Measurements from ENCODE around the gene HOOK1. TPM values are rescaled to one million over a fixed set of nuclear protein-coding genes. Genes with fewer than 3 reads are reported as not detected.
"Not testable (repeated sequence)": the region's sequence is repeated elsewhere in the genome, so short reads cannot be mapped to it uniquely, and the experiment has no call there.

The HOOK1 gene
- total RNA-seq, 6 experiments from 2014 or later = 15.2 to 30.6 (median 26.7) TPM

- ATAC-seq (no peak), DNase-seq (no peak)
- no peak overlapping the region for H3K4me3 ChIP-seq
- no peak overlapping the region for H3K27ac ChIP-seq
- TF ChIP-seq, protein P1, sequence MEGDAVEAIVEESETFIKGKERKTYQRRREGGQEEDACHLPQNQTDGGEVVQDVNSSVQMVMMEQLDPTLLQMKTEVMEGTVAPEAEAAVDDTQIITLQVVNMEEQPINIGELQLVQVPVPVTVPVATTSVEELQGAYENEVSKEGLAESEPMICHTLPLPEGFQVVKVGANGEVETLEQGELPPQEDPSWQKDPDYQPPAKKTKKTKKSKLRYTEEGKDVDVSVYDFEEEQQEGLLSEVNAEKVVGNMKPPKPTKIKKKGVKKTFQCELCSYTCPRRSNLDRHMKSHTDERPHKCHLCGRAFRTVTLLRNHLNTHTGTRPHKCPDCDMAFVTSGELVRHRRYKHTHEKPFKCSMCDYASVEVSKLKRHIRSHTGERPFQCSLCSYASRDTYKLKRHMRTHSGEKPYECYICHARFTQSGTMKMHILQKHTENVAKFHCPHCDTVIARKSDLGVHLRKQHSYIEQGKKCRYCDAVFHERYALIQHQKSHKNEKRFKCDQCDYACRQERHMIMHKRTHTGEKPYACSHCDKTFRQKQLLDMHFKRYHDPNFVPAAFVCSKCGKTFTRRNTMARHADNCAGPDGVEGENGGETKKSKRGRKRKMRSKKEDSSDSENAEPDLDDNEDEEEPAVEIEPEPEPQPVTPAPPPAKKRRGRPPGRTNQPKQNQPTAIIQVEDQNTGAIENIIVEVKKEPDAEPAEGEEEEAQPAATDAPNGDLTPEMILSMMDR (IDR thresholded peaks at IDR 0.05) = no peak
- no peak for TF ChIP-seq POLR2A (IDR thresholded peaks at IDR 0.05)
- H3K36me3 ChIP-seq = peaks cover 0 to 17% (median 6%) of the 10 kb centered on the region in 4 donors
- intact Hi-C loops (cut with DNase I) = no loop called here
- H3K9me3 ChIP-seq = no peaks in the 10 kb centered on the region
- H3K27me3 ChIP-seq = no peaks in the 10 kb centered on the region
- peaks cover 0 to 8% (median 0%) of the 10 kb centered on the region in 4 donors for H3K4me1 ChIP-seq
- WGBS (ENCODE audit: insufficient coverage, low coverage, low lambda C conversion rate, missing lambda C conversion rate) = 59% methylated on average over 1 of the region's 1 CpG
These were observed 100.8 kb downstream of the HOOK1 start for GRCh38 chr1:59915516-59915915.

DNA sequence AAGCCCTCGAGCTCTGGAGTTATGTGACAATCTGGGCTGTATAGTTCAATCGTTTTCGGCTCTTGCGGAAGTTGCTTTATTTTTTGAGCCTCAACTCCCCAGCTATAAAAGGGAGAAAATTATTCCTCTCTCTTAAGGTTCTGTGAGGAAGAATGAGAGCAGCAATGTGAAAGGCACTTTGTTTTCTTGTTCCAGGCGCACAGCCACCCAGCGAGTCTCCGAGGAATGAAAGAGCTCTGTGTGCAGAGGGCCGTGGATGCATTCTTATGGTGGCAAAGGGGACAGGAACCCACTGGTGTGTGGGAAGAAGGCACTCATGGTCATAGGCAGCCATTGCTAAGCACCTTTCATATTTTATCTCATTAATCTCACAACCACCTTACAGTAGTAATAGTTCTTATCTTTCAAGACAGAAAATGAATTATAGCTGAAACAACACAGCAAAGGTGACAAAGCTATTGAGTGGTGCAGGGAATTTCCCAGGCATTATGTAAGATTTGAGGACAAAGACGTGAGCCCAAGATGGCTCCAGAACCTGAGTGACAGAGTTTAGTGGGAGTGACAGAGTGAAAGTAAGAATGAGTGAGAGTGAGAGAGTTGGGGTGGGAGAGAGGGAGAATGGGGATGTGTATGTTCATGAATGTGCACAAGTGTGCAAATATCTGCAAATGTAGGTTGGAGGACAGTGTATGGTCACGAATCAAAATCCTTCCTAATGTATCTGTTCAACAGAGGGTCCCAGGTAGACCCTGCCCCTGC lies 102.5 kb downstream of the HOOK1 start:
- intact Hi-C loops (cut with DNase I) = no loop called here
- TF ChIP-seq, protein P1 (IDR thresholded peaks at IDR 0.05) = no peak
- TF ChIP-seq POLR2A (IDR thresholded peaks at IDR 0.05) = no peak
- H3K4me3 ChIP-seq = no peak overlapping the region
- H3K9me3 ChIP-seq = no peaks in the 10 kb centered on the region
- 79% methylated on average over 9 of the region's 10 CpGs for WGBS (ENCODE audit: insufficient coverage, low coverage, low lambda C conversion rate, missing lambda C conversion rate)
- peaks cover 0 to 8% (median 0%) of the 10 kb centered on the region in 4 donors for H3K4me1 ChIP-seq
- H3K36me3 ChIP-seq = peaks cover 0 to 9% (median 3%) of the 10 kb centered on the region in 4 donors
- no peaks in the 10 kb centered on the region for H3K27me3 ChIP-seq
- ATAC-seq (no peak), DNase-seq (no peak)
- H3K27ac ChIP-seq = no peak overlapping the region

DNA sequence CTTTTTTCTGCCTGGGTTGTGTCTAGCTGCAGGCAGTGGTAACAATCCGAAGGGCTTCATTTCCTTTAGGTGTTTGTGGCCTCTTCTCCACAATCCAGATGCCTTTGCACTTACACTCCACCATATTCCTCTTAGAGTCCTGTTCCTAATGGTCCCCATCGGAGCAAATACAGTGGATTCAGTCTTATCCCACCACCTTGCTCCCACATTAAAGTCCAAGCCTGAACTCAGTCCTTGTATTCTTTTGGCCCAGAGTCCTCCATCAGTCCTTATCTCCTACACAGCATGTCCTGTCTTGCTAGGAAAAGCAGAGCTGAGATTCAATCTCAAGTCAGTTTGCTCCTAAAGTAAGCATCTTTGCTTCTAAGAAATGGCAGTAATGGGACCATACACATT lies 103.0 kb downstream of the HOOK1 start:
- intact Hi-C loops (cut with DNase I) = no loop called here
- no peak for DNase-seq
- Histone ChIP-seq H3K27ac (no peak overlapping the region), H3K9me3 (no peaks in the 10 kb centered on the region), H3K4me1 (peaks cover 0 to 8% (median 0%) of the 10 kb centered on the region in 4 donors), H3K27me3 (no peaks in the 10 kb centered on the region), H3K4me3 (no peak overlapping the region), H3K36me3 (peaks cover 0 to 9% (median 3%) of the 10 kb centered on the region in 4 donors)
- no peak for ATAC-seq
- TF ChIP-seq, protein P1 (IDR thresholded peaks at IDR 0.05) = no peak
- TF ChIP-seq POLR2A (IDR thresholded peaks at IDR 0.05) = no peak
- 78% methylated on average over 1 of the region's 2 CpGs for WGBS (ENCODE audit: insufficient coverage, low coverage, low lambda C conversion rate, missing lambda C conversion rate)

- intact Hi-C loops (cut with DNase I) = no loop called here
- Histone ChIP-seq H3K27me3 (no peaks in the 10 kb centered on the region), H3K27ac (no peak overlapping the region), H3K4me3 (no peak overlapping the region), H3K36me3 (peaks cover 0 to 9% (median 3%) of the 10 kb centered on the region in 4 donors), H3K4me1 (peaks cover 0 to 4% (median 0%) of the 10 kb centered on the region in 4 donors), H3K9me3 (no peaks in the 10 kb centered on the region)
- DNase-seq = no peak
- no peak for ATAC-seq
- WGBS (ENCODE audit: insufficient coverage, low coverage, low lambda C conversion rate, missing lambda C conversion rate) = 88% methylated on average over 2 of the region's 2 CpGs
- TF ChIP-seq, protein P1 (IDR thresholded peaks at IDR 0.05) = no peak
- no peak for TF ChIP-seq POLR2A (IDR thresholded peaks at IDR 0.05)
These were observed 105.0 kb downstream of the HOOK1 start for GRCh38 chr1:59919746-59920145.

- H3K4me3 ChIP-seq; ATAC-seq; H3K36me3 ChIP-seq; H3K27me3 ChIP-seq; H3K9me3 ChIP-seq; intact Hi-C loops (cut with DNase I); H3K4me1 ChIP-seq; H3K27ac ChIP-seq; DNase-seq: not testable (repeated sequence)
- WGBS (ENCODE audit: insufficient coverage, low coverage, low lambda C conversion rate, missing lambda C conversion rate) = 86% methylated on average over 6 of the region's 6 CpGs
These were observed 106.6 kb downstream of the HOOK1 start for GRCh38 chr1:59921258-59921899.

Measured in right lobe of liver (tissue), 6 donors.